Right lobe of liver (tissue), 6 donors: ENCODE data around the gene MCM7. TPM values are rescaled to one million over a fixed set of nuclear protein-coding genes. Genes with fewer than 3 reads are reported as not detected.

Experiments used
- ATAC-seq, 4 donors: fragments of 200-7000 bp; cut with Tn5 transposase; one replicate each; pipeline ENCODE4 v1.9.1; 2020; ENCODE audit warnings: mild to moderate bottlenecking in 4 of 4, moderate library complexity in 4 of 4
- DNase-seq, 3 donors: peaks; one replicate each; pipeline ENCODE4 v3.0.0-alpha.2; 2020
- H3K27ac ChIP-seq, 3 donors: fragments of 200-600 bp; one replicate each; pipeline ENCODE4 v1.8.0; 2022
- H3K27me3 ChIP-seq, 2 donors: fragments of 200-600 bp; one replicate each; pipeline ENCODE4 v1.8.0; 2022
- H3K36me3 ChIP-seq, 4 donors: fragments of 200-600 bp; sonication (generic) in 1 of 4; one replicate each; pipeline versions ENCODE4 v1.5.1 to v1.8.0; 2017 to 2022; ENCODE audit warnings: control low read depth in 1 of 4
- H3K4me1 ChIP-seq, 4 donors: fragments of 200-600 bp; sonication (generic) in 1 of 4; one replicate each; pipeline versions ENCODE4 v1.5.1 to v1.8.0; 2017 to 2022; ENCODE audit warnings: control low read depth in 1 of 4
- H3K4me3 ChIP-seq, 3 donors: fragments of 200-600 bp; one replicate each; pipeline ENCODE4 v1.8.0; 2022
- H3K9me3 ChIP-seq, 4 donors: fragments of 200-600 bp; sonication (generic) in 1 of 4; one replicate each; pipeline versions ENCODE4 v1.5.1 to v1.8.0; 2017 to 2022; ENCODE audit warnings: control low read depth in 1 of 4
- POLR2A ChIP-seq: fragments of 450-650 bp; IDR thresholded peaks from one replicate; pipeline ENCODE4 v1.6.1; 2017; ENCODE audit warnings: antibody characterized with exemption, mild to moderate bottlenecking
- WGBS: methylation state at CpG from one replicate; pipeline ENCODE4 v1.1.6; 2018; ENCODE audit warnings: low coverage, low lambda C conversion rate; ENCODE audit not compliant: insufficient coverage; ENCODE audit errors: missing lambda C conversion rate; 5-methylcytosine and 5-hydroxymethylcytosine counted together
- intact Hi-C, 2 donors: fragments of 100-400 bp; cut with DNase I; formaldehyde crosslinking; loops; one replicate each; pipeline versions ENCODE4 v1.11.2 to v1.14.1; 2022
- total RNA-seq, 6 experiments: library from RNA; depleted of rRNA in 2 of 6; stranded (reverse); fragments of >200 nt in 2 of 6; fragmentation: NEBNext Ultra II Directional in 3 of 6; extraction: Animal tissue kit (Norgen Biotek cat#: 25700) in 3 of 6; gene quantifications; one replicate each; pipeline versions ENCODE4 v1.1.0 to v1.2.4, GENCODE V29; 2016 to 2023
- TF ChIP-seq, protein P1 (sequence below), 4 donors: fragments of 200-600 bp in 3 of 4; fragments of 450-650 bp in 1 of 4; IDR thresholded peaks; one replicate each; pipeline versions ENCODE4 v1.5.1 to v1.8.0; 2016 to 2022; ENCODE audit warnings: antibody characterized with exemption in 4 of 4, mild to moderate bottlenecking in 2 of 4
- donor health status: DM: no; HTN: yes; CAD: no.
- donor health status: DM: no; HTN: no; CAD: no.
- donor health status: DM: no; HTN: no; CAD: no.
- donor health status: DM: no; HTN: yes; CAD: no.
- donor health status: DM: no; HTN: yes; CAD: no.

Gene MCM7
- total RNA-seq, 6 experiments from 2014 or later: 12.6 to 25.9 (median 20.8) TPM

DNA sequence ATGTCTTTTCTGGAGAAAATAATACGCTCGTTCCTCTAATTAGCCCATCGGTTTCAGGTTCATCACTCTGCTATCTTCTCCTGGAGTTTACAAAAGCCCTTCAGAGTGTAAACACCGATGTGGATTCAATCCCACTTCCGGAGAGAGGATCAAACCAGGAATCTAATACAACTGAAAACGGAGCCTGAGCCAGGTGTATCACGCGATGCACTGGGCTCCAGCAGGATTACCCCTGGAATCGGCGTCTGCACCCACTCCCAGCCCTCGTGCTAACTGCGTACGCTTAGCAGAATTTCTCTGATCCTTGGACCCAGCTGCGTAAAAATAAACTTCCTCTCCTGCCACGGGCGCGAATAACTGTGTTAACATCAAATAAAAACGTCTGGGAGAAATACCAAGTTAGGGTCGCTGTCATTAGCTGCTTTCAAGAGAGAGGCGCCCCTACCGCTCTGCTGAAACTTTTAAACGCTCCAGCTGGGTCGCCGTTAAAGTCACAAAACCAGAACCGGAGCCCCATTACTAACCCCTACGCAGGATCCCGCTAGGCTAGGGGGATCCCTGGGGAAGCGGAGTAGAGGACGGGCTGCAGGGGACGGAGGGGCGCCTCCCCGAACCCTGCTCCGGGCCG is 20.2 kb downstream of the MCM7 start:
- TF ChIP-seq POLR2A: no peak
- TF ChIP-seq, protein P1, sequence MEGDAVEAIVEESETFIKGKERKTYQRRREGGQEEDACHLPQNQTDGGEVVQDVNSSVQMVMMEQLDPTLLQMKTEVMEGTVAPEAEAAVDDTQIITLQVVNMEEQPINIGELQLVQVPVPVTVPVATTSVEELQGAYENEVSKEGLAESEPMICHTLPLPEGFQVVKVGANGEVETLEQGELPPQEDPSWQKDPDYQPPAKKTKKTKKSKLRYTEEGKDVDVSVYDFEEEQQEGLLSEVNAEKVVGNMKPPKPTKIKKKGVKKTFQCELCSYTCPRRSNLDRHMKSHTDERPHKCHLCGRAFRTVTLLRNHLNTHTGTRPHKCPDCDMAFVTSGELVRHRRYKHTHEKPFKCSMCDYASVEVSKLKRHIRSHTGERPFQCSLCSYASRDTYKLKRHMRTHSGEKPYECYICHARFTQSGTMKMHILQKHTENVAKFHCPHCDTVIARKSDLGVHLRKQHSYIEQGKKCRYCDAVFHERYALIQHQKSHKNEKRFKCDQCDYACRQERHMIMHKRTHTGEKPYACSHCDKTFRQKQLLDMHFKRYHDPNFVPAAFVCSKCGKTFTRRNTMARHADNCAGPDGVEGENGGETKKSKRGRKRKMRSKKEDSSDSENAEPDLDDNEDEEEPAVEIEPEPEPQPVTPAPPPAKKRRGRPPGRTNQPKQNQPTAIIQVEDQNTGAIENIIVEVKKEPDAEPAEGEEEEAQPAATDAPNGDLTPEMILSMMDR (IDR thresholded peaks at IDR 0.05): no peak
- intact Hi-C loops: no loop called here
- Histone ChIP-seq H3K36me3 (peaks cover 0 to 14% (median 5%) of the 10 kb centered on the region in 4 donors), H3K27ac (peak overlapping the region; percentile 84 to 93 (median 92)), H3K4me3 (peak overlapping the region; percentile 96 to 99 (median 99)), H3K27me3 (no peaks in the 10 kb centered on the region), H3K9me3 (no peaks in the 10 kb centered on the region), H3K4me1 (peaks cover 0 to 35% (median 12%) of the 10 kb centered on the region in 4 donors)
- 1% methylated on average over 24 of the region's 34 CpGs for WGBS
- ATAC-seq: peak; percentile 42 to 56 (median 54)
- peak; percentile 48 to 77 (median 70) for DNase-seq

GRCh38 chr7:100079024-100079560 is 22.1 kb downstream of the MCM7 start:
- Histone ChIP-seq H3K27ac (peak overlapping the region in 1 of 3 donors; percentile 44), H3K9me3 (no peaks in the 10 kb centered on the region), H3K4me1 (peaks cover 0 to 35% (median 12%) of the 10 kb centered on the region in 4 donors), H3K36me3 (peaks cover 0 to 34% (median 19%) of the 10 kb centered on the region in 4 donors), H3K4me3 (no peak overlapping the region), H3K27me3 (no peaks in the 10 kb centered on the region)
- TF ChIP-seq, protein P1 (IDR thresholded peaks at IDR 0.05): no peak
- TF ChIP-seq POLR2A: no peak
- WGBS: 50% methylated on average over 5 of the region's 7 CpGs
- intact Hi-C loops: no loop called here
- DNase-seq (no peak), ATAC-seq (no peak)

- peaks cover 0 to 53% (median 36%) of the 10 kb centered on the region in 4 donors for H3K36me3 ChIP-seq
Observed at GRCh38 chr7:100077205-100077604, 24.0 kb downstream of the MCM7 start.

GRCh38 chr7:100075418-100075817 is 25.8 kb downstream of the MCM7 start:
- no peaks in the 10 kb centered on the region for H3K27me3 ChIP-seq
- ATAC-seq (no peak), DNase-seq (no peak)
- WGBS: no CpG with 5 or more reads among the region's 6 CpGs
- H3K9me3 ChIP-seq: peaks cover 4 to 14% (median 9%) of the 10 kb centered on the region in 4 donors
- H3K27ac ChIP-seq: no peak overlapping the region
- no peak for TF ChIP-seq POLR2A
- H3K36me3 ChIP-seq: peaks cover 8 to 70% (median 54%) of the 10 kb centered on the region in 4 donors
- H3K4me1 ChIP-seq: peaks cover 0 to 25% (median 11%) of the 10 kb centered on the region in 4 donors
- intact Hi-C loops: no loop called here
- no peak overlapping the region for H3K4me3 ChIP-seq

More at GRCh38 chr7:100077205-100077604, 24.0 kb downstream of the MCM7 start:
- Histone ChIP-seq H3K4me1 (peaks cover 0 to 28% (median 12%) of the 10 kb centered on the region in 4 donors), H3K27ac (no peak overlapping the region), H3K9me3 (peaks cover 0 to under 1% (median 0%) of the 10 kb centered on the region in 4 donors), H3K27me3 (no peaks in the 10 kb centered on the region), H3K4me3 (no peak overlapping the region)
- intact Hi-C loops: no loop called here
- no peak for ATAC-seq
- TF ChIP-seq, protein P1 (IDR thresholded peaks at IDR 0.05): no peak
- TF ChIP-seq POLR2A: no peak
- WGBS: 72% methylated on average over 4 of the region's 4 CpGs
- DNase-seq: no peak

GRCh38 chr7:100074841-100075240 is 26.4 kb downstream of the MCM7 start:
- peaks cover 8 to 74% (median 57%) of the 10 kb centered on the region in 4 donors for H3K36me3 ChIP-seq
- ATAC-seq (no peak), DNase-seq (no peak)
- H3K27ac ChIP-seq: no peak overlapping the region
- no peaks in the 10 kb centered on the region for H3K27me3 ChIP-seq
- 75% methylated on average over 7 of the region's 7 CpGs for whole genome bisulfite sequencing
- intact Hi-C loops: no loop called here
- H3K9me3 ChIP-seq: peaks cover 4 to 16% (median 9%) of the 10 kb centered on the region in 4 donors
- peaks cover 0 to 19% (median 8%) of the 10 kb centered on the region in 4 donors for H3K4me1 ChIP-seq
- TF ChIP-seq, protein P1 (IDR thresholded peaks at IDR 0.05): no peak
- TF ChIP-seq POLR2A: no peak
- H3K4me3 ChIP-seq: no peak overlapping the region
